A549 treated with RU486 at 1 μM for 4 hours (cell line): Measurements from ENCODE around the gene MPZL3. TPM values are rescaled to one million over a fixed set of nuclear protein-coding genes. Genes with fewer than 3 reads are reported as not detected.

ENCODE experiments used
- total RNA-seq: library from RNA; stranded (reverse); fragments of 200-300 nt; extraction: Qiagen RNA extraction; gene quantifications from 5 replicates; pipeline ENCODE4 v1.2.3, GENCODE V29; 2022; ENCODE audit warnings: low read depth

The MPZL3 gene
- total RNA-seq, result 0.22 to 0.38 TPM (median 0.33 TPM) in 5 replicates

GRCh38 chr11:118251858-118252652 is at the start of gene MPZL3:
Gene MPZL3 (minus strand): TSS chr11:118252365. CDS start chr11:118252294, 71 bp downstream.

DNA sequence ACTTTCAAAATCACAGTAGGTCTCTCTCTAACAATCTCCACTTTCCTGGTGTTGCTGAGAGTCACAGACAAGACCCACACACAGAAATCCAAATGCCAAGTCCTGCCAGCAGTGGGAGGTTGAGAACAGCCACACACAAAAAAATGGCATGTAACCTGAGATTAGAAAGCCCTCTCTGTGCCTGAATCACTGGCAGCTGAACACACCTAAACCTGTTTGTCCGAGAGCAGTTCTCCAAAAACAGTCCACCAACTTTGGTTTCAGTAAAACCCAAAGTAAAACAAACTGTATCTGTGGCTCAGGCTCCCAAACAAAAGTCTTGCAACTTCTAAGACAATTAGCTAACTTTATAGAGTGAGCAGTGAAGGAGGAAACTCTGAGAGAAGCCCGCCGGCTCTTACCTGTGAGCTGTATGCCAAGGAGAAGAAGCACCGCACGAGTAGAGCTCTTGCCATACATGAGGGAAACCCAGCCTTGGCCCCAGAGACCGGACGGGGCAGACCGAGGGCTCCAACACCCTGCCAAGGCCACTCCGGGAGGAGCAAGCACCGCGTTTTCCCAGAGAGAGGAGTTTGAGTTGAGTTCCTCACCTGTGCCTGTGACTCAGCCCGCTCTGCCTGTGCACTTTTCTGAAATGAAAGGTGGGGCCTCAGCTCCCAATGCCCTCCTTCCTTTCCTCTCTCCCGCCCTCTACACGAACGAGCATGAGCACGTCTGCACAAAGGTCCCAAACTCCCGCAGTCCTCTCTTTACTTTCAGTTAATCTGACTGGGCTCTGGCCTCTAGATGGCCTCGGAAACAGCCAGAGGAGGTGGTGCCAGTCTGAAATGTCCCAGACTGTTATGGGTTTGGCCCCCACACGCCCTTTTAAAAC is 11.8 kb upstream of the MPZL3 start, which contains the start of gene MPZL2:
TSS of gene MPZL2 (minus strand) at position 603 of the 874 bp plus-strand sequence. CDS start at position 459, 144 bp downstream.

DNA sequence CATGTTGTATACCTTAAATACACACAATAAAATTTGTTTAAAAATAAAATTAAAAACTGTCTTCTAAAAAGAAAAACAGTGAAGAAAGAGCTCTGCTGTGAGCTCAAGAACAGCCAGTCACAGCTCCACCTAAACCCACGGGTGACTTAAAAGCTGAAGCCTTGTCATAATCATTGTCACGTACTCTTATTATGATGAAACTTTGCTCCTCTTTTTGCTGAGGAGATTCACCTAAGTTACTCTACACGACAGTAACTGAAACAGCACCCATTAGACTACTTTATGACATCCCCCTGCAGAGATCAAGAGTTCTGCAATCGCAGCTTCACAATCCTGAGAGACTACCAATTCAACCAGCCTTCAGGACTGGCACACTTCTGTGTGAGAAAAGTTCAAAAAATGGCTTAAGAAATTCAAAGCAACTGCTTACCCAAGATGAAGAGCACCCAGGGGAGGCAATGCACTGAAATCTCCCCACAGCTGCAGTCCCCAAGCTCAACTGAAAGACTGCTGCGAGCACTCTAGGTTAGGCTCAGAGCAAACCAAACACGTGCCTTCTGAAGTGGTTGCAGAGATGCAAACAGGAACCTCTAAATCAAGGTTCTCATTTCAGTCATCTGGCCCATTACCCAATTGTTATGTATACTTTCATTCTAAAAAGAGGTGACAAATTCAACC is 27.5 kb downstream of the MPZL3 start, which contains the start of gene JAML:
TSS of gene JAML (minus strand) at position 501 of the 678 bp plus-strand sequence. CDS start 10,145 bp downstream, outside the sequence.

Other genes starting within 250 kb of the MPZL3 start
- 0.12 TPM in 1 of 5 replicates, not detected in the others for gene TMPRSS4, start 175.3 kb downstream of the MPZL3 start, total RNA-seq
- gene SMIM35, start 165.4 kb downstream of the MPZL3 start, total RNA-seq, result not detected in 5 replicates
- 0.07 to 0.16 TPM (median 0.07 TPM) in 3 of 5 replicates, not detected in the others for gene SCN4B, start 99.5 kb downstream of the MPZL3 start, total RNA-seq
- gene SCN2B, start 75.7 kb downstream of the MPZL3 start, total RNA-seq, result not detected in 5 replicates
- gene JAML, start 27.4 kb downstream of the MPZL3 start, total RNA-seq, result not detected in 5 replicates
- 0.06 to 0.19 TPM in 2 of 5 replicates, not detected in the others for gene MPZL2, start 11.9 kb upstream of the MPZL3 start, total RNA-seq
- gene CD3E, start 52.4 kb upstream of the MPZL3 start, total RNA-seq, result not detected in 5 replicates
- gene CD3D, start 90.3 kb upstream of the MPZL3 start, total RNA-seq, result 0.64 TPM in 1 of 5 replicates, not detected in the others
- not detected in 5 replicates for gene CD3G, start 92.0 kb upstream of the MPZL3 start, total RNA-seq
- gene UBE4A, start 107.2 kb upstream of the MPZL3 start, total RNA-seq, result 6.8 to 10.9 TPM (median 10.4 TPM) in 5 replicates
- gene ATP5MG, start 149.2 kb upstream of the MPZL3 start, total RNA-seq, result 164 to 227 TPM (median 194 TPM) in 5 replicates
- gene KMT2A, start 184.1 kb upstream of the MPZL3 start, total RNA-seq, result 10.9 to 13.7 TPM (median 13.0 TPM) in 5 replicates